Lung (tissue), 12 donors: ENCODE data around the gene DISC1. TPM values are rescaled to one million over a fixed set of nuclear protein-coding genes. Genes with fewer than 3 reads are reported as not detected.

ENCODE experiments used
- ATAC-seq: fragments of 200-7000 bp; cut with Tn5 transposase; one replicate; pipeline ENCODE4 v1.9.1; 2020; ENCODE audit warnings: moderate number of reproducible peaks; ENCODE audit not compliant: insufficient read depth, low FRiP score
- DNase-seq, 3 donors: peaks; one replicate each; pipeline ENCODE4 v3.0.0-alpha.2; 2013 to 2017
- H3K27ac ChIP-seq, 2 donors: one replicate each; pipeline ENCODE4 v1.5.1; 2013; ENCODE audit warnings: mild to moderate bottlenecking in 2 of 2, moderate library complexity in 2 of 2, control low read depth in 1 of 2, inconsistent platforms in 1 of 2, low read depth in 1 of 2, low read length in 1 of 2
- H3K27me3 ChIP-seq, 3 donors: one replicate each; pipeline ENCODE4 v1.5.1; 2013; ENCODE audit warnings: low read length in 2 of 3; ENCODE audit not compliant: control insufficient read depth in 3 of 3, insufficient read depth in 3 of 3
- H3K36me3 ChIP-seq, 4 donors: one replicate each; pipeline ENCODE4 v1.5.1; 2013; ENCODE audit warnings: low read length in 4 of 4, mild to moderate bottlenecking in 1 of 4, moderate library complexity in 1 of 4; ENCODE audit not compliant: control insufficient read depth in 4 of 4, insufficient read depth in 4 of 4
- H3K4me1 ChIP-seq, 5 donors: one replicate each; pipeline ENCODE4 v1.5.1; 2013; ENCODE audit warnings: low read length in 5 of 5, mild to moderate bottlenecking in 2 of 5, moderate library complexity in 1 of 5; ENCODE audit not compliant: control insufficient read depth in 5 of 5, insufficient read depth in 5 of 5
- H3K4me3 ChIP-seq: one replicate; pipeline ENCODE4 v1.5.1; 2013; ENCODE audit warnings: mild to moderate bottlenecking, control low read depth, moderate library complexity
- H3K9ac ChIP-seq, 2 donors: one replicate each; pipeline ENCODE4 v1.5.1; 2013; ENCODE audit warnings: low read length in 2 of 2, control low read depth in 1 of 2; ENCODE audit not compliant: insufficient read depth in 1 of 2
- H3K9me3 ChIP-seq, 4 donors: one replicate each; pipeline ENCODE4 v1.5.1; 2013; ENCODE audit warnings: low read length in 3 of 4, mild to moderate bottlenecking in 1 of 4, moderate library complexity in 1 of 4; ENCODE audit not compliant: control insufficient read depth in 4 of 4, insufficient read depth in 3 of 4
- WGBS, 2 donors: extraction: QIAGEN DNeasy Blood & Tissue Kit; methylation state at CpG; one replicate each; pipeline ENCODE4 v1.1.7; 2013; 5-methylcytosine and 5-hydroxymethylcytosine counted together
- polyA plus RNA-seq, 2 donors: library from polyadenylated mRNA; stranded (reverse); fragments of 200-250 nt; gene quantifications; one replicate each; pipeline ENCODE4 v1.2.1, GENCODE V29; 2013
- total RNA-seq, 2 donors: library from RNA; depleted of rRNA in 1 of 2; stranded (reverse); fragments of >200 nt in 1 of 2; gene quantifications; one replicate each; pipeline ENCODE4 v1.2.1, GENCODE V29; 2014 to 2021
- TF ChIP-seq, protein P1 (sequence below): IDR thresholded peaks from 2 replicates; pipeline ENCODE4 v1.5.1; 2012; ENCODE audit warnings: mild to moderate bottlenecking; ENCODE audit errors: control extremely low read depth, extremely low read depth
- donor health status: control.
- donor health status: control.
- donor health status: Bipolar disorder and iron deficiency.
- donor health status: healthy.
- donor health status: DM: yes; HTN: yes; CAD: no.

DISC1 gene
- total and polyA plus RNA-seq, 4 donors = 0.98 to 32.9 (median 6.1) TPM

- DNase-seq = no peak
- Histone ChIP-seq H3K9ac (no peak overlapping the region), H3K36me3 (no peaks in the 10 kb centered on the region), H3K9me3 (no peaks in the 10 kb centered on the region), H3K4me3 (no peak overlapping the region), H3K27ac (no peak overlapping the region), H3K4me1 (no peaks in the 10 kb centered on the region), H3K27me3 (no peaks in the 10 kb centered on the region)
- no peak for ATAC-seq
- TF ChIP-seq, protein P1, sequence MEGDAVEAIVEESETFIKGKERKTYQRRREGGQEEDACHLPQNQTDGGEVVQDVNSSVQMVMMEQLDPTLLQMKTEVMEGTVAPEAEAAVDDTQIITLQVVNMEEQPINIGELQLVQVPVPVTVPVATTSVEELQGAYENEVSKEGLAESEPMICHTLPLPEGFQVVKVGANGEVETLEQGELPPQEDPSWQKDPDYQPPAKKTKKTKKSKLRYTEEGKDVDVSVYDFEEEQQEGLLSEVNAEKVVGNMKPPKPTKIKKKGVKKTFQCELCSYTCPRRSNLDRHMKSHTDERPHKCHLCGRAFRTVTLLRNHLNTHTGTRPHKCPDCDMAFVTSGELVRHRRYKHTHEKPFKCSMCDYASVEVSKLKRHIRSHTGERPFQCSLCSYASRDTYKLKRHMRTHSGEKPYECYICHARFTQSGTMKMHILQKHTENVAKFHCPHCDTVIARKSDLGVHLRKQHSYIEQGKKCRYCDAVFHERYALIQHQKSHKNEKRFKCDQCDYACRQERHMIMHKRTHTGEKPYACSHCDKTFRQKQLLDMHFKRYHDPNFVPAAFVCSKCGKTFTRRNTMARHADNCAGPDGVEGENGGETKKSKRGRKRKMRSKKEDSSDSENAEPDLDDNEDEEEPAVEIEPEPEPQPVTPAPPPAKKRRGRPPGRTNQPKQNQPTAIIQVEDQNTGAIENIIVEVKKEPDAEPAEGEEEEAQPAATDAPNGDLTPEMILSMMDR = no peak
These were observed 104.7 kb downstream of the DISC1 start for GRCh38 chr1:231731268-231731667.

- H3K27me3 ChIP-seq = no peaks in the 10 kb centered on the region
- ATAC-seq (no peak), DNase-seq (no peak)
- TF ChIP-seq, protein P1 = no peak
- H3K27ac ChIP-seq = no peak overlapping the region
- H3K9ac ChIP-seq = no peak overlapping the region
- no peaks in the 10 kb centered on the region for H3K36me3 ChIP-seq
- H3K9me3 ChIP-seq = no peaks in the 10 kb centered on the region
- no peak overlapping the region for H3K4me3 ChIP-seq
- H3K4me1 ChIP-seq = no peaks in the 10 kb centered on the region
These were observed 106.5 kb downstream of the DISC1 start for GRCh38 chr1:231733063-231733462.

- no peak overlapping the region for H3K9ac ChIP-seq
- ATAC-seq (no peak), DNase-seq (no peak)
- 86 to 93% methylated on average over 3 of the region's 3 CpGs for WGBS, 2 donors
- TF ChIP-seq, protein P1 = no peak
- H3K27ac ChIP-seq = no peak overlapping the region
- H3K27me3 ChIP-seq = no peaks in the 10 kb centered on the region
- H3K4me1 ChIP-seq = no peaks in the 10 kb centered on the region
- no peaks in the 10 kb centered on the region for H3K36me3 ChIP-seq
- no peak overlapping the region for H3K4me3 ChIP-seq
- no peaks in the 10 kb centered on the region for H3K9me3 ChIP-seq
These were observed 107.1 kb downstream of the DISC1 start for GRCh38 chr1:231733672-231734071.

DNA sequence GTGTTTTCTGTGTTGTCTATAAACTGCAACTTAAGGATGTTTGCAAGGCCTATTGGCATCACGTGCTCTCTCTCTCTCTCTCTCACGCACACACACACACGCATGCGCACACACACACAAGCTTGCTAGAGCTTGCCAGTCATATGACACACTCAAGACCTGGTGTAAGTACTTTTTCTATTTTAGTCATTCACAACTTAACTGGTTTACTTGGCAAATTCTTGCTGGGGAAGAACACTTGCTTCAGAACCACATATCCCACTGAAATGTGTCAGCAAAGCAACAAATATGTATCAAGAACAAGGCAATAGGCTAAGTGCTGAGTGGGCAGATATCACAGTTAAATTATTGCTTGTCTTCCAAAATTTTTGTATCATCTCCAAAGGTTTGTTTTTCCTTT lies 107.8 kb downstream of the DISC1 start:
- ATAC-seq = no peak
- TF ChIP-seq, protein P1 = no peak

More for the DNA sequence above, 107.8 kb downstream of the DISC1 start:
- H3K4me3 ChIP-seq = no peak overlapping the region
- no peak for DNase-seq
- WGBS, 2 donors = 83 to 93% methylated on average over 4 of the region's 4 CpGs
- H3K9me3 ChIP-seq = no peaks in the 10 kb centered on the region
- peaks cover 0 to 3% (median 0%) of the 10 kb centered on the region in 4 donors for H3K36me3 ChIP-seq
- no peaks in the 10 kb centered on the region for H3K4me1 ChIP-seq
- no peaks in the 10 kb centered on the region for H3K27me3 ChIP-seq
- no peak overlapping the region for H3K9ac ChIP-seq
- no peak overlapping the region for H3K27ac ChIP-seq
